H9 (cell line): ENCODE results near the gene LITAF. TPM values are rescaled to one million over a fixed set of nuclear protein-coding genes. Genes with fewer than 3 reads are reported as not detected.
A peak's percentile ranks its signal among the peaks of the same experiment; 100 is the strongest.

ENCODE experiments used
- DNase-seq: peaks from one replicate; pipeline ENCODE4 v3.0.0-alpha.2; 2017
- H2AFZ ChIP-seq: one replicate; pipeline ENCODE4 v1.6.1; 2013; ENCODE audit warnings: mild to moderate bottlenecking, low read length, control low read depth, moderate library complexity
- H2AK5ac ChIP-seq: 2 replicates; pipeline ENCODE4 v1.6.1; 2013; ENCODE audit warnings: low read length, control low read depth, mixed read lengths; ENCODE audit not compliant: insufficient read length
- H2BK120ac ChIP-seq: one replicate; pipeline ENCODE4 v1.6.1; 2013; ENCODE audit warnings: low read depth, mild to moderate bottlenecking, low read length, control low read depth, inconsistent platforms; ENCODE audit not compliant: poor library complexity, severe bottlenecking
- H2BK12ac ChIP-seq: 2 replicates; pipeline ENCODE4 v1.6.1; 2013; ENCODE audit warnings: low read length, control low read depth, mixed read lengths, low read depth; ENCODE audit not compliant: insufficient read length
- H2BK15ac ChIP-seq: 2 replicates; pipeline ENCODE4 v1.6.1; 2013; ENCODE audit warnings: low read depth, low read length, control low read depth
- H2BK20ac ChIP-seq: one replicate; pipeline ENCODE4 v1.6.1; 2013; ENCODE audit warnings: low read depth, mild to moderate bottlenecking, low read length, control low read depth, inconsistent platforms; ENCODE audit not compliant: poor library complexity, severe bottlenecking
- H2BK5ac ChIP-seq: 2 replicates; pipeline ENCODE4 v1.6.1; 2013; ENCODE audit warnings: low read length, control low read depth, mixed read lengths; ENCODE audit not compliant: insufficient read length
- H3K14ac ChIP-seq: 2 replicates; pipeline ENCODE4 v1.6.1; 2013; ENCODE audit warnings: low read length, control low read depth; ENCODE audit not compliant: insufficient read depth
- H3K18ac ChIP-seq: 2 replicates; pipeline ENCODE4 v1.6.1; 2013; ENCODE audit warnings: low read depth, mild to moderate bottlenecking, mixed read lengths, low read length, control low read depth; ENCODE audit not compliant: insufficient read length
- H3K23ac ChIP-seq: 2 replicates; pipeline ENCODE4 v1.6.1; 2013; ENCODE audit warnings: low read length, control low read depth, mixed read lengths, low read depth; ENCODE audit not compliant: insufficient read length
- H3K23me2 ChIP-seq: 2 replicates; pipeline ENCODE4 v1.6.1; 2013; ENCODE audit warnings: low read depth, mild to moderate bottlenecking, mixed read lengths, low read length, control low read depth; ENCODE audit not compliant: insufficient read length, poor library complexity, severe bottlenecking
- H3K27ac ChIP-seq: 2 replicates; pipeline ENCODE4 v1.5.1; 2013; ENCODE audit warnings: low read length, control low read depth, mixed read lengths, low read depth; ENCODE audit not compliant: insufficient read length
- H3K27me3 ChIP-seq: 2 replicates; pipeline ENCODE4 v1.6.1; 2013; ENCODE audit warnings: low read length, control low read depth, inconsistent platforms; ENCODE audit not compliant: insufficient read depth
- H3K4ac ChIP-seq: 2 replicates; pipeline ENCODE4 v1.6.1; 2013; ENCODE audit warnings: low read depth, mild to moderate bottlenecking, control low read depth, inconsistent platforms, low read length, moderate library complexity
- H3K4me1 ChIP-seq: 2 replicates; pipeline ENCODE4 v1.6.1; 2013; ENCODE audit warnings: low read length, control low read depth, inconsistent platforms; ENCODE audit not compliant: insufficient read depth
- H3K4me2 ChIP-seq: 2 replicates; pipeline ENCODE4 v1.6.1; 2013; ENCODE audit warnings: low read length, control low read depth, mixed read lengths; ENCODE audit not compliant: insufficient read length, insufficient read depth
- H3K56ac ChIP-seq: 2 replicates; pipeline ENCODE4 v1.6.1; 2013; ENCODE audit warnings: low read depth, mild to moderate bottlenecking, mixed read lengths, low read length, control low read depth; ENCODE audit not compliant: insufficient read length
- H3K79me1 ChIP-seq: 2 replicates; pipeline ENCODE4 v1.6.1; 2013; ENCODE audit warnings: low read depth, mild to moderate bottlenecking, moderate library complexity, low read length, control low read depth, inconsistent platforms; ENCODE audit not compliant: insufficient read depth, poor library complexity, severe bottlenecking
- H3K79me2 ChIP-seq: 2 replicates; pipeline ENCODE4 v1.6.1; 2013; ENCODE audit warnings: low read length, control low read depth, inconsistent platforms; ENCODE audit not compliant: insufficient read depth
- H3K9ac ChIP-seq: 2 replicates; pipeline ENCODE4 v1.6.1; 2013; ENCODE audit warnings: low read length, control low read depth, mixed read lengths; ENCODE audit not compliant: insufficient read length; ENCODE audit errors: extremely low read depth
- H3K9me3 ChIP-seq: one replicate; pipeline ENCODE4 v1.6.1; 2013; ENCODE audit warnings: low read depth, low read length, inconsistent platforms; ENCODE audit not compliant: control insufficient read depth
- H3T11ph ChIP-seq: one replicate; pipeline ENCODE4 v1.6.1; 2013; ENCODE audit warnings: mild to moderate bottlenecking, low read length, control low read depth, inconsistent platforms
- H4K20me1 ChIP-seq: one replicate; pipeline ENCODE4 v1.6.1; 2013; ENCODE audit not compliant: control insufficient read depth, insufficient read length, insufficient read depth
- H4K5ac ChIP-seq: 2 replicates; pipeline ENCODE4 v1.6.1; 2013; ENCODE audit warnings: low read depth, mild to moderate bottlenecking, mixed read lengths, low read length, control low read depth; ENCODE audit not compliant: insufficient read length
- H4K8ac ChIP-seq: replicated peaks from 2 replicates; pipeline ENCODE4 v1.6.1; 2013; ENCODE audit warnings: low read length, control low read depth, mixed read lengths, low read depth; ENCODE audit not compliant: insufficient read length
- H4K91ac ChIP-seq: 2 replicates; pipeline ENCODE4 v1.6.1; 2013; ENCODE audit warnings: low read depth, mild to moderate bottlenecking, moderate library complexity, mixed read lengths, low read length, control low read depth; ENCODE audit not compliant: insufficient read length
- H3K27ac Mint-ChIP-seq, 3 experiments: 2 replicates in 2 of 3; 3 replicates in 1 of 3; pipeline ENCODE4 v1.8.0; 2020 to 2021; ENCODE audit warnings: mixed read lengths in 3 of 3, mild to moderate bottlenecking in 1 of 3, moderate library complexity in 1 of 3
- H3K27me3 Mint-ChIP-seq: 2 replicates; pipeline ENCODE4 v1.8.0; 2021; ENCODE audit warnings: low read depth, mild to moderate bottlenecking, moderate library complexity, mixed read lengths
- H3K36me3 Mint-ChIP-seq, 3 experiments: 2 replicates in 2 of 3; 3 replicates in 1 of 3; pipeline ENCODE4 v1.8.0; 2020 to 2021; ENCODE audit warnings: low read depth in 3 of 3, mixed read lengths in 3 of 3; ENCODE audit not compliant: insufficient read depth in 1 of 3
- H3K4me1 Mint-ChIP-seq, 2 experiments: 2 replicates each; pipeline ENCODE4 v1.8.0; 2020; ENCODE audit warnings: mixed read lengths in 2 of 2
- H3K4me3 Mint-ChIP-seq, 2 experiments: 2 replicates in 1 of 2; 3 replicates in 1 of 2; pipeline ENCODE4 v1.8.0; 2020 to 2021; ENCODE audit warnings: mild to moderate bottlenecking in 2 of 2, mixed read lengths in 2 of 2, moderate library complexity in 1 of 2
- H3K9me3 Mint-ChIP-seq, 2 experiments: 2 replicates in 1 of 2; 3 replicates in 1 of 2; pipeline ENCODE4 v1.8.0; 2020; ENCODE audit warnings: mild to moderate bottlenecking in 2 of 2, mixed read lengths in 2 of 2, moderate library complexity in 1 of 2
- WGBS: extraction: QIAGEN DNeasy Blood & Tissue Kit; methylation state at CpG from one replicate; pipeline ENCODE4 v1.1.7; 2013; ENCODE audit warnings: missing lambda C conversion rate, low lambda C conversion rate, mixed read lengths; ENCODE audit not compliant: insufficient read length; ENCODE audit errors: extremely low coverage; 5-methylcytosine and 5-hydroxymethylcytosine counted together
- total RNA-seq: library from RNA; stranded (reverse); gene quantifications from 2 replicates; pipeline ENCODE4 v1.2.1, GENCODE V29; 2021
- TF ChIP-seq, protein P1 (sequence below): fragments of 200-600 bp; sonication (generic); conservative IDR thresholded peaks from 3 replicates; pipeline ENCODE4 v1.8.0; 2021; ENCODE audit warnings: antibody characterized with exemption, mild to moderate bottlenecking

LITAF gene
- total RNA-seq, 1 experiment from 2014 or later, result 249 TPM

DNA sequence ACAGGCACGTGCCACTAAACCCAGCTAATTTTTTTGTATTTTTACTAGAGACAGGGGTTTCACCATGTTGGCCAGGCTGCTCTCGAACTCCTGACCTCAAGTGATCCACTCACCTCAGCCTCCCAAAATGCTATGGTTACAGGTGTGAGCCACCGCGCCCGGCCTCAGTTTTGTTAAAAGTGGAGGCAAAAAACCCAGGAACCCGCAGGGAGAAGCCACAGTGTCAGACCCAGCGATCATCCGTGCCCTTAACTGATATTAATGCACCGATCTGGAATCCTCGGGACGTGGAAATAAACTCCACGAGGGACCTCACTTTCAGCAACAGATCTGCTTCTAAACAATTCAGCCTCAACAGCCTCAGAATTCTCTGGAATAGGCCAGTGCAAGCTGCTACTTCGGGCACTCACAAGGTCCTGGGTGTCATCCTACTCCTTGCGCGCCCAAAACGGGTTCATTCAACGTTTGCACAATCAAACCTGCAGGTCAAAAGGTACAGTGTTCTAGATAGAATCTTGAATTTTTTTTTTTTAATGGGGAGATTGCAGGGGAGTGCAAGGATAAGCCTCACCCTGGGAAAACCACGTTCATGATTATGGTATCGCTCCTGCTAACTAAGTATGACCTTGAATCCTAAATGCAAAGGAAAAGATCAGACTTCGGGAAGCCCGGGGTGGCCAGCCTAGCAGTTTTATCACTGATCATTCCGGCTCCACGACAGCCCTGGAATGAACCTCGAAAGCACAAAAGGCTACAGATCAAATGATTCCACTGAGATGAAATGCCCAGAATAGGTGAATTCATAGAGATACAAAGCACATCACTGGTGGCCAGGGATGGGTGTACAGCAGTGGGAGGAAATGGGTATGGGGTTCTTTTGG, 22.4 kb downstream of the LITAF start:
- Histone ChIP-seq H2BK12ac (no peak overlapping the region), H4K91ac (no peak overlapping the region), H2BK15ac (no peak overlapping the region), H3K4me1 (peaks cover 5% of the 10 kb centered on the region; the same call in 1 of the 2 replicates), H3K9me3 (no peaks in the 10 kb centered on the region), H3K79me1 (no peaks in the 10 kb centered on the region), H3K23ac (no peak overlapping the region), H3K4ac (no peak overlapping the region), H4K8ac (no peak overlapping the region), H2BK5ac (no peak overlapping the region), H3K23me2 (no peaks in the 10 kb centered on the region), H3K18ac (no peak overlapping the region), H3T11ph (no peak overlapping the region), H2BK120ac (peak overlapping the region; percentile 12), H3K79me2 (no peaks in the 10 kb centered on the region), H3K56ac (no peak overlapping the region), H3K27ac (no peak overlapping the region), H3K9ac (no peak overlapping the region), H3K14ac (no peak overlapping the region), H4K5ac (no peak overlapping the region), H3K27me3 (no peaks in the 10 kb centered on the region), H2AFZ (no peak overlapping the region), H4K20me1 (no peaks in the 10 kb centered on the region), H2AK5ac (no peak overlapping the region), H2BK20ac (no peak overlapping the region), H3K4me2 (no peak overlapping the region)
- no CpG with 5 or more reads among the region's 24 CpGs for WGBS
- no peak for DNase-seq
- TF ChIP-seq, protein P1, sequence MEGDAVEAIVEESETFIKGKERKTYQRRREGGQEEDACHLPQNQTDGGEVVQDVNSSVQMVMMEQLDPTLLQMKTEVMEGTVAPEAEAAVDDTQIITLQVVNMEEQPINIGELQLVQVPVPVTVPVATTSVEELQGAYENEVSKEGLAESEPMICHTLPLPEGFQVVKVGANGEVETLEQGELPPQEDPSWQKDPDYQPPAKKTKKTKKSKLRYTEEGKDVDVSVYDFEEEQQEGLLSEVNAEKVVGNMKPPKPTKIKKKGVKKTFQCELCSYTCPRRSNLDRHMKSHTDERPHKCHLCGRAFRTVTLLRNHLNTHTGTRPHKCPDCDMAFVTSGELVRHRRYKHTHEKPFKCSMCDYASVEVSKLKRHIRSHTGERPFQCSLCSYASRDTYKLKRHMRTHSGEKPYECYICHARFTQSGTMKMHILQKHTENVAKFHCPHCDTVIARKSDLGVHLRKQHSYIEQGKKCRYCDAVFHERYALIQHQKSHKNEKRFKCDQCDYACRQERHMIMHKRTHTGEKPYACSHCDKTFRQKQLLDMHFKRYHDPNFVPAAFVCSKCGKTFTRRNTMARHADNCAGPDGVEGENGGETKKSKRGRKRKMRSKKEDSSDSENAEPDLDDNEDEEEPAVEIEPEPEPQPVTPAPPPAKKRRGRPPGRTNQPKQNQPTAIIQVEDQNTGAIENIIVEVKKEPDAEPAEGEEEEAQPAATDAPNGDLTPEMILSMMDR, result no peak
- Mint-ChIP-seq H3K4me3 (no peak overlapping the region), H3K27ac (peak overlapping the region; percentile 83 to 86 (median 83); a peak in 5 of 7 replicates), H3K4me1 (peaks cover 50 to 51% of the 10 kb centered on the region in 2 experiments), H3K27me3 (no peaks in the 10 kb centered on the region), H3K36me3 (peaks cover 0 to 36% (median 34%) of the 10 kb centered on the region in 3 experiments; a peak in 4 of 7 replicates), H3K9me3 (no peaks in the 10 kb centered on the region)
